Naive thymus-derived CD8-positive, alpha-beta T cell (primary cell): ENCODE data around the gene PDE6B. TPM values are rescaled to one million over a fixed set of nuclear protein-coding genes. Genes with fewer than 3 reads are reported as not detected.
A peak's percentile ranks its signal among the peaks of the same experiment; 100 is the strongest.

Source experiments
- ATAC-seq, 2 donors: fragments of 150-1000 bp; cut with Tn5 transposase in 1 of 2; sonication (Bioruptor Pico), chemical (Tn5 transposase) in 1 of 2; 1 replicate in 1 of 2; 2 replicates in 1 of 2; pipeline ENCODE4 v1.10.0; 2021; ENCODE audit warnings: mild to moderate bottlenecking in 2 of 2, moderate library complexity in 2 of 2
- POLR2A ChIA-PET: fragments of 350-600 bp; sonication (Branson Sonifier 250); formaldehyde crosslinking; loops from one replicate; lab custom pipeline; 2021; ENCODE audit warnings: antibody characterized with exemption; lab: Charles Lee
- DNase-seq, 10 donors: peaks; one replicate each; pipeline versions ENCODE4 v3.0.0 to v3.0.0-alpha.2; 2020 to 2022
- H3K27ac Mint-ChIP-seq, 10 donors: one replicate each; pipeline ENCODE4 v1.8.0; 2020 to 2022; ENCODE audit warnings: mild to moderate bottlenecking in 10 of 10, mixed read lengths in 10 of 10, moderate library complexity in 4 of 10, inconsistent platforms in 1 of 10
- H3K27me3 Mint-ChIP-seq, 5 donors: one replicate each; pipeline ENCODE4 v1.8.0; 2021 to 2022; ENCODE audit warnings: mixed read lengths in 5 of 5
- H3K36me3 Mint-ChIP-seq, 3 donors: one replicate each; pipeline ENCODE4 v1.8.0; 2020 to 2022; ENCODE audit warnings: mixed read lengths in 3 of 3, mild to moderate bottlenecking in 2 of 3, inconsistent platforms in 1 of 3
- H3K4me1 Mint-ChIP-seq, 4 donors: one replicate each; pipeline ENCODE4 v1.8.0; 2021 to 2022; ENCODE audit warnings: mixed read lengths in 4 of 4
- H3K4me3 Mint-ChIP-seq, 10 donors: one replicate each; pipeline ENCODE4 v1.8.0; 2020 to 2022; ENCODE audit warnings: mild to moderate bottlenecking in 10 of 10, mixed read lengths in 10 of 10, moderate library complexity in 6 of 10, inconsistent platforms in 1 of 10
- H3K9me3 Mint-ChIP-seq, 9 donors: one replicate each; pipeline ENCODE4 v1.8.0; 2020 to 2022; ENCODE audit warnings: mixed read lengths in 9 of 9, mild to moderate bottlenecking in 3 of 9, inconsistent platforms in 1 of 9, moderate library complexity in 1 of 9
- polyA plus RNA-seq, 3 donors: library from polyadenylated mRNA; unstranded; fragments of 300-500 nt; fragmentation: Illumina TruSeq; gene quantifications; one replicate each; pipeline ENCODE4 v1.2.3, GENCODE V29; 2021
- total RNA-seq, 8 experiments: library from RNA in 2 of 8; stranded (reverse) in 2 of 8; gene quantifications; one replicate each; pipeline ENCODE4 v1.2.3 and lab custom pipeline; 2021 to 2026

Gene PDE6B
- total and polyA plus RNA-seq, 5 experiments from 2014 or later = 20.7 to 26.3 (median 24.7) TPM

DNA sequence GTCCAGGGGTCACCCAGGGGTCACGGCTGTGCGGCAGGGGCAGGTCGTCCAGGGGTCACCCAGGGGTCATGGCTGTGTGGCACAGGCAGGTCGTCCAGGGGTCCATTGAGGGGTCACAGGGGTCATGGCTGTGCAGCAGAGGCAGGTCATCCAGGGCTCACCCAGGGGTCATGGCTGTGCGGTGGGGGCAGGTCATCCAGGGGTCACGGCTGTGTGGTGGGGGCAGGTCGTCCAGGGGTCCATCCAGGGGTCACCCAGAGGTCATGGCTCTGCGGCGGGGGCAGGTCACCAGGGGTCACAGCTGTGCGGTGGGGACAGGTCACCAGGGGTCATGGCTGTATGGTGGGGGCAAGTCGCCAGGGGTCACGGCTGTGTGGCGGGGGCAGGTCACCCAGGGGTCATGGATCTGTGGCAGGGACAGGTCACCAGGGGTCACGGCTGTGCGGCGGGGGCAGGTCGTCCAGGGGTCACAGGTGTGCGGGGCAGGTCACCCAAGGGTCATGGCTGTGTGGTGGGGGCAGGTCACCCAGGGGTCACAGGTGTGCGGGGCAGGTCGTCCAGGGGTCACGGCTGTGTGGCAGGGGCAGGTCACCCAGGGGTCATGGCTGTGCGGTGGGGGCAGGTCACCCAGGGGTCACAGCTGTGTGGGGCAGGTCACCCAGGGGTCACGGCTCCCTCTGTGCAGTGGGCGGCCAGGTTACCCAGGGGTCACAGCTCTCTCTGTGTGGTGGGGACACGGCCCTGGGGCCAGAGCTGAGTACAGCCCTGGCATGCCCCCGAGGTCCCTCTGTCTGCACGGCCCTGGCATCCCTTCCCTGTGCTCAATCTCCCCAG is 32.7 kb downstream of the PDE6B start:
- H3K27ac Mint-ChIP-seq = peak overlapping the region in 2 of 10 donors; percentile 37 to 40
- POLR2A ChIA-PET = no interaction called here
- H3K9me3 Mint-ChIP-seq = no peaks in the 10 kb centered on the region
- no peak overlapping the region for H3K4me3 Mint-ChIP-seq
- H3K4me1 Mint-ChIP-seq = peaks cover 1 to 16% (median 9%) of the 10 kb centered on the region in 4 donors
- ATAC-seq = no peak
- peaks cover 0 to 5% (median 4%) of the 10 kb centered on the region in 3 donors for H3K36me3 Mint-ChIP-seq
- peak in 1 of 10 donors; percentile 60 for DNase-seq
- no peaks in the 10 kb centered on the region for H3K27me3 Mint-ChIP-seq

DNA sequence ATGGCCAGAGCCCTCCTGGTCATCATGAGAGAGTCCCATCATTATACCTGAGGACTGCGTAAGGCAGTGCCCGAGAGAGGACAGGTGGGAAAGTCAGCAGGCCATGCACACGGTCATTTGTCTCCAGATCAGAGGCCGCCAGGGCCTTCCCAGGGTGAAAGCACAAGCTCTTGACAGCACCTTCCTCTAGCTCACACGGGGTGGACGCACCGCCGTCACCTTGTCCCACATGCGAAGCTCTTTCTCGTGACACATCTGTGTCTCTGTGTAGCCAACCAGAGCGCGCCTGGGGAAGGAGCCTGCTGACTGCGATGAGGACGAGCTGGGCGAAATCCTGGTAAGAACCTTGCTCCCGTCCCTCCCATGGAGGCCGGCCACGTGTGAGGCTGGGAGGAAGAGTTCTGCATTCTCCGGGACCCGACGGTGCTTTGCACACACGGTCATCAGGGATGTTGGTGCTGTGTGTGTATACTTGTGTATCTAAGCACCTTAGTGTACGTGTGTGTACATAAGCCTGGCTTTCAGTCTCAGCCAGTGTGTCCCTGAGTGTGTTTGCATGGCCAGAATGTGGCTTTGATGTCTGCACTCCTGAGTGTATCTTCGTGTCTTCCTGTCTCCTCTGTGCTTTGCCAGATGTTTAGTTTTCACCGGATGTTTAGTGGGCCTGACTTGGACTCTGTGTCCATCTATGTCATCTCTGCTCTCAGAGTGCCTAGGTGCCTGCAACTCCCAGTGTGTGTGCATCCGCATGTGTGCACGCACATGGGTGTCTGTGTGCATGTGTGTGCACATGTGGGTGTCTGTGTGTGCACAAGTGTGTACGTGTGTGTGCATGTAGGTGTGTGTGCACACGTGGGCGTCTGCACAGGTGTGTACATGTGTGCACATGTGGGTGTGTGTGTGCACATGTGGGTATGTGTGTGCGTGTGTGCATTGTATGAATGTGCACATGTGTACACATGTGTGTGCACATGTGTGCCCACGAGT is 33.6 kb downstream of the PDE6B start:
- DNase-seq (peak in 1 of 10 donors; percentile 45), ATAC-seq (no peak)
- H3K36me3 Mint-ChIP-seq = peaks cover 0 to 5% (median 4%) of the 10 kb centered on the region in 3 donors
- H3K9me3 Mint-ChIP-seq = no peaks in the 10 kb centered on the region
- POLR2A ChIA-PET = no interaction called here
- H3K4me3 Mint-ChIP-seq = no peak overlapping the region
- H3K27me3 Mint-ChIP-seq = no peaks in the 10 kb centered on the region
- H3K27ac Mint-ChIP-seq = peak overlapping the region in 2 of 10 donors; percentile 2 to 37
- peaks cover 1 to 18% (median 11%) of the 10 kb centered on the region in 4 donors for H3K4me1 Mint-ChIP-seq

DNA sequence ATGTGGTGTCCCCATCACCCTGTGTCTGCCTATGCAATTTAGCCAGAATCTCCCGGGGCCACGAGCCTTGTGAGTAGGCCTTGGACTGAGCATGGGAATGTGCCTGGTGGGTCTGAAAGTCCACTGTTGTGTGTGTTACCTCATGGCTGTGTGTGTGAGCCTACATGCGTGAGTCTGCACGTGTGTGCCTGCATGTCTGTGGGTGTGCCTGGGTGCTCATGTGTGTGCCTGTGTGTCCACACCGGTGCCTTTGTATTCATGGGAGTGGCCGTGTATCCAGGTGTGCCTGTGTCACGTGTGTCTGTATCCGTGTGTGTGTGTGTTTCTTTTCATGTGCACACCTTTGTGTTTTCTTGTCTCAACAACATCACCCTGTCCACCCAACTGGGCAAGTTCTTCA is 34.5 kb downstream of the PDE6B start:
- Mint-ChIP-seq H3K9me3 (no peaks in the 10 kb centered on the region), H3K27ac (peak overlapping the region in 2 of 10 donors; percentile 21 to 81), H3K36me3 (peaks cover 0 to 5% (median 4%) of the 10 kb centered on the region in 3 donors), H3K4me1 (peaks cover 5 to 27% (median 14%) of the 10 kb centered on the region in 4 donors), H3K4me3 (peak overlapping the region in 3 of 10 donors; percentile 20 to 48 (median 28)), H3K27me3 (no peaks in the 10 kb centered on the region)
- DNase-seq (peak in 1 of 10 donors; percentile 50), ATAC-seq (no peak)
- POLR2A ChIA-PET = no interaction called here

DNA sequence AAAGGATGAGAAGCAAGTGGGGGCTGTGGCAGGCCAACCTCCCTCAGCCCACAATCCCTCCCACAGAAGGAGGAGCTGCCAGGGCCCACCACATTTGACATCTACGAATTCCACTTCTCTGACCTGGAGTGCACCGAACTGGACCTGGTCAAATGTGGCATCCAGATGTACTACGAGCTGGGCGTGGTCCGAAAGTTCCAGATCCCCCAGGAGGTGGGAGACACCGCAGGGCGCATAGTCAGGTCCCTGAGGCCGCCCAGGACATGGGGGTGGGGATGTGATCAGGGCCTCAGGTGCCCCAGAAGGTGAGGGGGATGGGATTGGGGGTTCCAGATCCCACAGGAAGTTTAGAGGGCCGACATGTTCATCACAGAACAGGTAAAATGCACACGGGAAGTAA is 35.0 kb downstream of the PDE6B start:
- Mint-ChIP-seq H3K9me3 (no peaks in the 10 kb centered on the region), H3K27ac (peak overlapping the region in 2 of 10 donors; percentile 21 to 60), H3K36me3 (peaks cover 0 to 5% (median 4%) of the 10 kb centered on the region in 3 donors), H3K27me3 (no peaks in the 10 kb centered on the region), H3K4me1 (peaks cover 8 to 32% (median 16%) of the 10 kb centered on the region in 4 donors), H3K4me3 (peak overlapping the region in 4 of 10 donors; percentile 6 to 74 (median 28))
- POLR2A ChIA-PET = no interaction called here
- DNase-seq (peak in 1 of 10 donors; percentile 30), ATAC-seq (no peak)

GRCh38 chr4:661231-661630 is 35.9 kb downstream of the PDE6B start:
- ATAC-seq = no peak
- no peaks in the 10 kb centered on the region for H3K27me3 Mint-ChIP-seq
- H3K36me3 Mint-ChIP-seq = peaks cover 0 to 5% (median 4%) of the 10 kb centered on the region in 3 donors
- peak in 1 of 10 donors; percentile 19 for DNase-seq
- POLR2A ChIA-PET = no interaction called here
- H3K9me3 Mint-ChIP-seq = no peaks in the 10 kb centered on the region
- H3K4me1 Mint-ChIP-seq = peaks cover 11 to 34% (median 18%) of the 10 kb centered on the region in 4 donors
- peak overlapping the region in 4 of 10 donors; percentile 4 to 64 (median 30) for H3K4me3 Mint-ChIP-seq
- peak overlapping the region in 3 of 10 donors; percentile 18 to 93 (median 22) for H3K27ac Mint-ChIP-seq

- Mint-ChIP-seq H3K4me1 (peaks cover 11 to 34% (median 17%) of the 10 kb centered on the region in 4 donors), H3K36me3 (peaks cover 0 to 5% (median 4%) of the 10 kb centered on the region in 3 donors), H3K27me3 (no peaks in the 10 kb centered on the region), H3K9me3 (no peaks in the 10 kb centered on the region), H3K27ac (peak overlapping the region in 6 of 10 donors; percentile 43 to 81 (median 66)), H3K4me3 (peak overlapping the region; percentile 60 to 91 (median 80))
- POLR2A ChIA-PET = interaction anchor here (0.6 to 3.7 kb wide), 3 partner anchors 11 to 588 kb away, joined by 3 to 58 read pairs (median 5); partner anchors contain the start of genes ATP5ME and MYL5
- ATAC-seq (no peak), DNase-seq (peak in 1 of 10 donors; percentile 53)
Measured at GRCh38 chr4:661881-662761, 36.7 kb downstream of the PDE6B start.

GRCh38 chr4:663046-663437 is 37.7 kb downstream of the PDE6B start:
- Mint-ChIP-seq H3K27me3 (no peaks in the 10 kb centered on the region), H3K36me3 (peaks cover 0 to 5% (median 4%) of the 10 kb centered on the region in 3 donors), H3K4me1 (peaks cover 11 to 34% (median 19%) of the 10 kb centered on the region in 4 donors), H3K27ac (peak overlapping the region in 9 of 10 donors; percentile 41 to 94 (median 82)), H3K9me3 (no peaks in the 10 kb centered on the region), H3K4me3 (peak overlapping the region; percentile 76 to 91 (median 84))
- POLR2A ChIA-PET = interaction anchor here (0.6 to 3.7 kb wide), 4 partner anchors 11 to 588 kb away, joined by 3 to 58 read pairs (median 6); partner anchors contain the start of genes ATP5ME and MYL5
- DNase-seq (peak in 1 of 10 donors; percentile 29), ATAC-seq (peak; percentile 1 to 14)

GRCh38 chr4:663438-664428 is 38.4 kb downstream of the PDE6B start:
- peak; percentile 68 to 91 (median 82) for DNase-seq
- no peaks in the 10 kb centered on the region for H3K27me3 Mint-ChIP-seq
- no peaks in the 10 kb centered on the region for H3K9me3 Mint-ChIP-seq
- peaks cover 0 to 5% (median 4%) of the 10 kb centered on the region in 3 donors for H3K36me3 Mint-ChIP-seq
- peak; percentile 89 to 90 for ATAC-seq
- peak overlapping the region; percentile 68 to 95 (median 91) for H3K27ac Mint-ChIP-seq
- H3K4me3 Mint-ChIP-seq = peak overlapping the region; percentile 80 to 93 (median 86)
- peaks cover 11 to 34% (median 19%) of the 10 kb centered on the region in 4 donors for H3K4me1 Mint-ChIP-seq
- POLR2A ChIA-PET = interaction anchor here (0.6 to 3.7 kb wide), 10 partner anchors 10 to 326 kb away, joined by 3 to 58 read pairs (median 3); partner anchors contain the start of genes ATP5ME, GAK, MYL5 and TMEM175

GRCh38 chr4:664713-665231 is 39.4 kb downstream of the PDE6B start:
- ATAC-seq (no peak), DNase-seq (peak in 2 of 10 donors; percentile 1 to 6)
- Mint-ChIP-seq H3K27ac (peak overlapping the region; percentile 68 to 95 (median 91)), H3K4me3 (peak overlapping the region; percentile 80 to 93 (median 86)), H3K9me3 (no peaks in the 10 kb centered on the region), H3K36me3 (peaks cover 0 to 5% (median 4%) of the 10 kb centered on the region in 3 donors), H3K27me3 (no peaks in the 10 kb centered on the region), H3K4me1 (peaks cover 11 to 34% (median 17%) of the 10 kb centered on the region in 4 donors)
- POLR2A ChIA-PET = interaction anchor here (0.6 to 3.7 kb wide), 10 partner anchors 9 to 267 kb away, joined by 3 to 58 read pairs (median 3); partner anchors contain the start of genes ATP5ME, GAK, MYL5 and TMEM175

- Mint-ChIP-seq H3K4me1 (peaks cover 11 to 34% (median 15%) of the 10 kb centered on the region in 4 donors), H3K27ac (peak overlapping the region in 4 of 10 donors; percentile 16 to 92 (median 26)), H3K36me3 (peaks cover 0 to 3% (median 0%) of the 10 kb centered on the region in 3 donors), H3K4me3 (peak overlapping the region in 8 of 10 donors; percentile 12 to 89 (median 52)), H3K9me3 (no peaks in the 10 kb centered on the region), H3K27me3 (no peaks in the 10 kb centered on the region)
- POLR2A ChIA-PET = interaction anchor here (0.6 to 3.7 kb wide), 3 partner anchors 8 to 267 kb away, joined by 3 to 58 read pairs (median 5); partner anchors contain the start of genes ATP5ME, GAK, MYL5 and TMEM175
- ATAC-seq (no peak), DNase-seq (peak in 2 of 10 donors; percentile 4 to 63)
Measured at GRCh38 chr4:665381-665750, 40.0 kb downstream of the PDE6B start.
